ENCODE measurements around the gene RREB1.
"Not testable (repeated sequence)": the region's sequence is repeated elsewhere in the genome, so short reads cannot be mapped to it uniquely, and the experiment has no call there.

RREB1 gene

GRCh38 chr6:7262746-7263518, 155.2 kb downstream of the RREB1 start:
- no peak for DNase-seq (ENCODE audit: low read depth in 2 of 2)

- not testable (repeated sequence) for DNase-seq (ENCODE audit: low read depth in 2 of 2)
Measured at GRCh38 chr6:7263519-7263805, 155.7 kb downstream of the RREB1 start.

GRCh38 chr6:7264041-7264440, 156.3 kb downstream of the RREB1 start:
- DNase-seq (ENCODE audit: low read depth in 2 of 2), result no peak

GRCh38 chr6:7264686-7265384, 157.1 kb downstream of the RREB1 start:
- DNase-seq (ENCODE audit: low read depth in 2 of 2), result no peak

GRCh38 chr6:7265385-7265726, 157.6 kb downstream of the RREB1 start:
- DNase-seq (ENCODE audit: low read depth in 2 of 2), result not testable (repeated sequence)

GRCh38 chr6:7267071-7267465, 159.3 kb downstream of the RREB1 start:
- no peak for DNase-seq (ENCODE audit: low read depth in 2 of 2)

GRCh38 chr6:7267466-7268091, 159.8 kb downstream of the RREB1 start:
- DNase-seq (ENCODE audit: low read depth in 2 of 2), result no peak

- DNase-seq (ENCODE audit: low read depth in 2 of 2), result no peak
Measured at GRCh38 chr6:7268362-7268761, 160.6 kb downstream of the RREB1 start.

GRCh38 chr6:7268816-7269555, 161.2 kb downstream of the RREB1 start:
- no peak for DNase-seq (ENCODE audit: low read depth in 2 of 2)

- no peak for DNase-seq (ENCODE audit: low read depth in 2 of 2)
Measured at GRCh38 chr6:7269816-7270215, 162.1 kb downstream of the RREB1 start.

GRCh38 chr6:7270320-7271204, 162.8 kb downstream of the RREB1 start:
- no peak for DNase-seq (ENCODE audit: low read depth in 2 of 2)

GRCh38 chr6:7271205-7271534, 163.4 kb downstream of the RREB1 start:
- no peak for DNase-seq (ENCODE audit: low read depth in 2 of 2)

- no peak for DNase-seq (ENCODE audit: low read depth in 2 of 2)
Measured at GRCh38 chr6:7273709-7274108, 165.9 kb downstream of the RREB1 start.

GRCh38 chr6:7274525-7274924, 166.8 kb downstream of the RREB1 start:
- not testable (repeated sequence) for DNase-seq (ENCODE audit: low read depth in 2 of 2)

GRCh38 chr6:7276199-7276524, 168.4 kb downstream of the RREB1 start:
- DNase-seq (ENCODE audit: low read depth in 2 of 2), result no peak

GRCh38 chr6:7282097-7282906, 174.5 kb downstream of the RREB1 start:
- DNase-seq (ENCODE audit: low read depth in 2 of 2), result no peak

GRCh38 chr6:7283676-7284075, 175.9 kb downstream of the RREB1 start:
- no peak for DNase-seq (ENCODE audit: low read depth in 2 of 2)

GRCh38 chr6:7285416-7285815, 177.7 kb downstream of the RREB1 start:
- no peak for DNase-seq (ENCODE audit: low read depth in 2 of 2)

- DNase-seq (ENCODE audit: low read depth in 2 of 2), result no peak
Measured at GRCh38 chr6:7290079-7290478, 182.3 kb downstream of the RREB1 start.

- DNase-seq (ENCODE audit: low read depth in 2 of 2), result no peak
Measured at GRCh38 chr6:7292596-7293255, 185.0 kb downstream of the RREB1 start.
